HG03342 (cell line): ENCODE results near the gene GPC6.
A peak's percentile ranks its signal among the peaks of the same experiment; 100 is the strongest.

Experiments
- ATAC-seq: cut with Tn5 transposase; IDR thresholded peaks from one replicate; pipeline ENCODE4 v1.9.1; 2021; ENCODE audit warnings: mild to moderate bottlenecking, moderate library complexity; ENCODE audit not compliant: unreplicated experiment

Gene GPC6

GRCh38 chr13:94415500-94416237 lies 1189.1 kb downstream of the GPC6 start:
- ATAC-seq, result no peak

- ATAC-seq, result no peak
Observed at GRCh38 chr13:94416454-94417080, 1190.0 kb downstream of the GPC6 start.

- ATAC-seq, result no peak
Observed at GRCh38 chr13:94417294-94417693, 1190.7 kb downstream of the GPC6 start.

GRCh38 chr13:94419304-94419924 lies 1192.8 kb downstream of the GPC6 start:
- ATAC-seq, result peak; percentile 75

DNA sequence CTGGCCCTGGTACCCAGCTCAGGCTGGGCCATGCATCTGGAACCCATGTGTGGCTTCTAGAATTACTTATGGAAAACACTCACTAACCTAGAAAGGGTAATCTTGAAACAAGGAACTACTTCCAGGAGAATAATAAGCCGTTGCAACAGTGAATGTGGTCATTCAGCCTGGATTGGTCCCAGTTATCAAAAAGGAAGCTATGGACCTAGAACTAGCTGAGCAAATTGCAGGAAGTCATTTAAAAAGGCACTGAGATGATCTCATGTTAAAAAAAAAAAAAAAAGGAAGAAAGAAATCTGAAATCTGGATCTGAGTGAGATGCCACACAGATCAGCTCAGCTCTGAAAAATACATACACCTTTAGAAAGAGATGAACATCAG lies 1193.3 kb downstream of the GPC6 start:
- no peak for ATAC-seq

GRCh38 chr13:94427313-94427953 lies 1200.8 kb downstream of the GPC6 start:
- ATAC-seq, result no peak

- ATAC-seq, result no peak
Observed at GRCh38 chr13:94431574-94431973, 1205.0 kb downstream of the GPC6 start.

- no peak for ATAC-seq
Observed at GRCh38 chr13:94431987-94432386, 1205.4 kb downstream of the GPC6 start.

GRCh38 chr13:94433055-94433961 lies 1206.7 kb downstream of the GPC6 start:
- peak; percentile 49 for ATAC-seq

DNA sequence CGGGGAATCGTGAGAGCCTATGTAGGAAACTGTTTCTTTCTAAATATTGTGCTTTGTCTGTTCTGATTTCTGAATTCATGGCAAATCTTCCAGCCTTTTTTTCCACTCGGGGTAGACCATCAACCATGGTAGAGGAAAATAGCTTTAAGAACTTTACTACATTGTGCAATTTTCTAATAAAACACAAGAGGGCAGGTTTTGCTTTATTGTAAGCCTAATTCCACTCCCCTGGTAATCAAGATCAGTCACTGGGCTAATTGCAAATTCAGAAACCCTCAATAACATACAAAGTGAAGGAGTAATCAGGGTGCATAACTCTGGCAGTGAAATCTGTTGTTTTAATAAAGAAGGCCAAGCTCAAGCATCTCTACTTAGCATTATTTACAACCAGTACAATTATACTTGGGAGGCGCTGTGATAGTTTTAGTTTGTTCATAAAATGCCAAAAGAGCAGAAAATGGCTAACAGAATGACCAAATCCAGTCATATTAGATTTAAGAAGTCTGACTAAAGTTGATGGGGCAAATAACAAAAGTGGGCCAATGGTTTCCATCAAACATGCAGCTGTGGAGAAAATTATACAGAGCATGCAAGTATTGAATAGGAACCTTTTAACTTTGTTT lies 1209.1 kb downstream of the GPC6 start:
- peak; percentile 63 for ATAC-seq

- ATAC-seq, result no peak
Observed at GRCh38 chr13:94444826-94445225, 1218.2 kb downstream of the GPC6 start.

GRCh38 chr13:94454334-94454733 lies 1227.7 kb downstream of the GPC6 start:
- ATAC-seq, result no peak

DNA sequence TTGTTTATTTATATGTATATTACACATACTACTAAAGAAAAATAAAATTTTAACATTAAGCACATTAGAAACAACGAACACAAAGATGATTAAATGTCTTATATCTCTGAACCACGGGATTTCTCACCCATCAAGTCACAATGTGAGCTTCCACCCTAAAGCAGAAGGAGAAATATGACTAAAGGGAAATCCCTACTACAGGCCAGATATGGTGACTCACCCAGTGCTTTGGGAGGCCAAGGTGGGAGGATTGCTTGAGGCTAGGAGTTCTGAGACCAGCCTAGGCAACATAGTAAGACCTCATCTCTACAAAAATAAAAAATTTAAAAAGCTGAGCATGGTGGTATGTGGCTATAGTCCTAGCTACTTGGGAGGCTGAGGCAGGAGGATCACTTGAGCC lies 1228.3 kb downstream of the GPC6 start:
- ATAC-seq, result no peak

- no peak for ATAC-seq
Observed at GRCh38 chr13:94455414-94455813, 1228.8 kb downstream of the GPC6 start.
